SKM-1 treated with dmso at 0.1 percent for 144 hours (cell line): Measurements from ENCODE around the gene ZBTB40.

Source experiments
- DNase-seq: peaks from one replicate; lab custom pipeline; 2025; ENCODE audit not compliant: unreplicated experiment; lab: John Stamatoyannopoulos, UW

The ZBTB40 gene

GRCh38 chr1:22451702-22452480 lies at the start of gene ZBTB40:
TSS of gene ZBTB40 (plus strand) at chr1:22451851. CDS start at chr1:22489949, 38,098 bp downstream.
- peak; percentile 90 for DNase-seq

GRCh38 chr1:22402356-22403053 lies 49.1 kb upstream of the ZBTB40 start:
- no peak for DNase-seq

DNA sequence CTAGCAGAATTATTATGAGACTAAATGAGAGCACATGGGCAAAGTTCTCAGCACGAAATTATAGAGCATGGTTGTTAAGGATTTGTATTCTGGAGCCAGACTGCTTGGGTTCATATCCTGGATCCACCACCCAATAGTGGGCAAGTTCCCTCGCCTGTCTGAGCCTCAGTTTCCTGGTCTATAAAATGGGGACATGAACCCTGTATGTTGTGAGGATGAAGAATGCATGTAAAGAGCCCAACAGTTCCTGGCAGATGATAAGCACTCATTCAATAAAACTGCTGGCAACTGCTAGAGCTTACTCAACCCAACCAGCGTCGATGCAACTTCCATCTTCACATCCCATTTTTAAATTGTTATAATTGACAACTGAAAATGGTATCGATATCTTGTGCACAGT lies 47.2 kb upstream of the ZBTB40 start:
- no peak for DNase-seq

DNA sequence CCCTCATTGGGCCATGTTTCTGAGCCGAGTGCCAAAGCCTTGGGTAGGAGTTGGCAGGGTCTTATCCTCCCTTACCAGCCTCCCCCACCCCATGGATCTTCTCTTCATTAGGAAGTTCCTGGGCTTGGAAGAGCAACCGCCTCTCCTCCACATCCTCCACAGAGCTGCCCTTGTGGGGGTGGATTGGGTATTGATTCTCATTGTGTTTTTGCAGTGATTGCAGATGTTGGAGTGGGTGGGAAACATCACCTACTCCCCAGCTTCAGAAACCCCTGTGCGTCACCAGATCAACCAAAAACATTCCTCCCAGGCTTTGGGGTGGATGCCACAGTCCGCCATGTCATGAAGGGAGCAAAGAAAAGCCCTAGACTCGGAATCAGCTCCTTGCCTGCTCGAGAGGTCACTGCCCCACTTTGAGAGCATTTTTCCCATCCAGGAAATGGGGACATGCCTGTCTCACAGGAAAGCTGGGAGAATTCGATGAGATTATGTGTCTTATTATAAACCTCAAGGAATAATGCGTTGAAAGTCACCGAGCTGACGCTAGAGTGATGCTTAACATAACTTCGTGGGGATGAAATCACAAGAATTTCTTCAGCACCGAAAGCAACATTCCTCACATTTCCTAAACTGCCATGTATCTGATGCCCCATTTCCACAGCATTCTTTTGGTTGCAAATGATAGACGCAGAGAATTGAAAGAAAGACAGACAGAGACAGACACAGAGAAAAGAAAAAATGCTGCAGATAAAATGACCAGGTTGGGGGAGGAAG lies 44.7 kb upstream of the ZBTB40 start:
- no peak for DNase-seq

- no peak for DNase-seq
These were observed 43.4 kb upstream of the ZBTB40 start for GRCh38 chr1:22408230-22408629.

DNA sequence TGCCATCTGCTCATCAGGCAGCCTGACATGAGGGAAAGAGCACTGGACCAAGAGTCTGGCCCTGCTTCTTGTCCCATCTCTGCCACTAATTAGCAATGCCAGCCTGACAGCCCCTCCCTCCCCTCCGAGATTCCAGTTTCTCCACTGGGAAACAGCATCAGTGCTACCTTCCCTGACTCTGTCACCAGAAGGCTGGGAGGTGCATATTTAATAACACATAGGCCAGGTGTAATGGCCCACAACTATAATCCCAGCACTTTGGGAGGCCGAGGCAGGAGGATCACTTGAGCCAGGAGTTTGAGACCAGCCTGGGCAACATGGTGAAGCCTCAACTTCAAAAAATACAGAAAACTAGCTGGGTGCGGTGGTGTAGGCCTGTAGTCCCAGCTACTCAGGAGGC lies 41.2 kb upstream of the ZBTB40 start:
- DNase-seq: no peak

- no peak for DNase-seq
These were observed 40.6 kb upstream of the ZBTB40 start for GRCh38 chr1:22410928-22411495.

DNA sequence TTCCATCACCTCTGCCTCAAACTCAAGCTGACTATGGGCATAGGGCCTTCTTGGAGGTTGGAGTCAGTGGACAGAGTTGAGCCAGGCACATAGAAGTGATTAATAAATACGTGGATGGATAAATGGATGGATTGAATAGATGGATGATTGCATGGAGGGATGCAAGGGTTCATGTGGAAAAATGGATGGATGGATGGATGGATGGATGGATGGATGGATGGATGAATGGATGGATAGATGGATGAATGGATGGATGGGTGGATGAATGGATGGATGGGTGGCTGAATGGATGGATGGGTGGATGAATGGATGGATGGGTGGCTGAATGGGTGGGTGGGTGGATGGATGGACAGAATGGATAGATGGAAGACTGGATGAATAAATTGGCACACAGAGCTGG lies 40.1 kb upstream of the ZBTB40 start:
- DNase-seq: no peak

DNA sequence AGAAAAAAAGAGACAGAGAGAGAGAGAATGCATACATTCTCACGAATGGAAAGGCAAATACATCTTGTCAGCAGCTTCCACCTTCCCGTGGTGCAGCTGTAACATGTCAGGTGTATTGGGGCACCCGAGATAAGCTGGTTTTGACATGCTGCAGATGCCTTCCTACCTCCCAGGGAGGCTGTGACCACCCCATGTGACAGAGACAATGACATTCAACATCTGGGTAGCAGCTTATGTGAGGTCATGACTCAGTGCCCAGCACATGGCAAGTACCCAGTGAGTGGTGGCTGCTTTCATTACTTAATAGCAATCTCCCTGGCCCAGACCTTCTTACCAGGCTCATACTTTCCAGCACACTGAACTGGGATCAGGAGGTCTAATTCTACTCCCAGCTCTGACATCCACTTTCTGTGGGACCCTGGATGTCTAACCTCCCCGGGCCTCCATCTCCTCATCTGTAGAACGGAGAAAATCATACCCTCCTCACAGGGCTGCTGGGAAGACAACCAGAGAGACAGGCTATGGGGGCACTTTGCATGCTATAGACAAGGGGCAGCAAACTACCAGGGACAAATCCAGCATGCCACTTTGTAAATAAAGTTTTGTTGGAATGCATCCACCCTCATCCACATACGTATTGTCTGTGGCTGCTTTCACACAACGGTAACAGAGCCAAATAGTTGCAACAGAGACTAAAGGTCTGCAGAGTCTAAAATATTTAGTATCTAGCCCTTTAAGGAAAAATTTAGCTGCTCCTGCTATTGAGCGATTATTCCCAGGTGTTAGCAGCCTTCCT lies 38.5 kb upstream of the ZBTB40 start:
- no peak for DNase-seq

DNA sequence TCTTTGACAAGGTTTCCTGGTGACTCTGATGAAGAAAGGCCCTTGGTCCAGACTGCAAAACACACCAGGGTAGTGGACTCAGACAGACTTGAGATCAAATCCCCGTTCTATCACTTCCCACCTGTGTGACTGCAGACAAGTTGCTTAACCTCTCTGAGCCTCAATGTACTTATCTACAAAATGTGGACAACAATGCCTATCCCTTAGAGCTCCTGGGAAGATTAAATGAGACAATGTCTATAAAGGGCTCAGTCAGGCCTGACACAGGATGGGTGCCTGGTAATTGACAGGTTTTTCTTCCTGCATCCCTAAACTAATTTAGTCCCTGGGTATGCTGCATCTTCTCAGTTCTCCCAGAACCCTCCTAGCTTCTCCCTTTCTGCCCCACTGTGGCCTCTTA lies 37.9 kb upstream of the ZBTB40 start:
- no peak for DNase-seq

- no peak for DNase-seq
These were observed 37.4 kb upstream of the ZBTB40 start for GRCh38 chr1:22414244-22414751.

DNA sequence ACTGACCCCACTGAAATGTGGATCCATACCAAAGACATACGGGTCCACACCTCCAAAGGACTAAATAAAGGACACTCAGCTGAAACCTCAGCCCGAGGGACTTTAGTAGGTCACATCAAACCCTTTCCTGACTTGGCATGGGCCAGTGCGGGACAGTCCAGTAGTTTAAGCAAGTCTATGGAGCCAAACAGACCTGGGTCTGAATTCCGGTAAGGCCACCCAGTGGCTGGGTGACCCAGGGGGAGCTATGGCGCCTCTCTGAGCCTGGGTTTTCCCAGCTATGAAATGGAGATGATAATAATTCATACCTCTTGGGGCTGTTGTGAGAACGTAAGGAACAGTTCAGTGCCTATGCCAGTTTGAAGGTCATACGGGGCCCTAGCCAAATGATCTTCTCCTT lies 36.2 kb upstream of the ZBTB40 start:
- DNase-seq: no peak

GRCh38 chr1:22416555-22417454 lies 34.8 kb upstream of the ZBTB40 start:
- peak; percentile 55 for DNase-seq

GRCh38 chr1:22417466-22417865 lies 34.2 kb upstream of the ZBTB40 start:
- DNase-seq: no peak

GRCh38 chr1:22418312-22418711 lies 33.3 kb upstream of the ZBTB40 start:
- DNase-seq: no peak

DNA sequence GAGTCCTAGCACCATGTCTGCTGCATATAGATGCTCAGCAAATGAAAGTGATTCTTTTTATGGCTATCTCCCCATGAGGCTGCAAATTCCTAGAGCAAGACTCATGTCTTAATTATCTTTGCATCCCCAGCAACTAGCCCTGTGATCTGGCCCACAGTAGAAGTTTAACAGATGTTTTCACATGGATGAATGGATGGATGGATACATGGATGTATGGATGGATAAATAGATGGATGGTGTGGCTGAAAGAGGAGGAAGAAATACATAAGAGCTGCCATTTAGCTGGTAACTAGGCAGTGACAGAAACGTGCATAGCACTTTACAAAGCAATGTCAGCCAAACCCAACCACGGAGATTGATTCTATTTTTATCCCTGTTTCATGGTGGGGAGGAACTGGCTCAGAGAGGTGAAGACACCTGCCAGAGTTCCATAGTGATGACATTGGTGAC lies 32.7 kb upstream of the ZBTB40 start:
- no peak for DNase-seq

GRCh38 chr1:22420455-22421053 lies 31.1 kb upstream of the ZBTB40 start:
- peak; percentile 46 for DNase-seq

- no peak for DNase-seq
These were observed 24.9 kb upstream of the ZBTB40 start for GRCh38 chr1:22426781-22427180.

DNA sequence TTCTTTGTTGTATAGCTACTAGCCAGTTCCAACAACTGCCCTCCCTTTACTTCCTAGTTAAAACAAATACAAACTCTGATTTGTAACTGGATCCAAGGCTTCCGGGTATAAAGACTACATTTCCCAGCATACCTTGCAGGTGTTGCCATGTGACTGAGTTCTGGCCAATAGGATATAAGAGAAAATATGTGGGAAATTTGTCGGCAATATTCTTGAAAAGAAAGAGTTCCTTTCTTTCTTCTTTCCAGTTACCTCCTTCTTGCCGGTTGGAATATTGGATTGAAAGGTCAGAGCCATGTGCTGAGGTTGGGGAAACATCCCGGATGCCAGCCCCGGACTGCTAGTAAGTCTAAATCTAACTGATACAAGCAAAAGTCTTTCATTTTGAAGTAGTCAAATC lies 23.0 kb upstream of the ZBTB40 start:
- peak; percentile 14 for DNase-seq
